ENCODE results near the gene PRR16. TPM values are rescaled to one million over a fixed set of nuclear protein-coding genes. Genes with fewer than 3 reads are reported as not detected.

The PRR16 gene
- total RNA-seq, 3 donors from 2014 or later, result not detected

- ATAC-seq, result no peak
- H3K36me3 Mint-ChIP-seq (ENCODE audit: insufficient read depth), result no peaks in the 10 kb centered on the region
- no peaks in the 10 kb centered on the region for H3K27me3 Mint-ChIP-seq (ENCODE audit: low read depth)
- peaks cover 11% of the 10 kb centered on the region for H3K9me3 Mint-ChIP-seq
- no peaks in the 10 kb centered on the region for H3K4me1 Mint-ChIP-seq (ENCODE audit: low read depth)
- no peak overlapping the region for H3K4me3 Mint-ChIP-seq
- no peak for DNase-seq
Observed at GRCh38 chr5:120604884-120605283, 140.8 kb downstream of the PRR16 start.

GRCh38 chr5:120605325-120606079 lies 141.4 kb downstream of the PRR16 start:
- no peak for ATAC-seq
- Mint-ChIP-seq H3K36me3 (ENCODE audit: insufficient read depth) (no peaks in the 10 kb centered on the region), H3K27me3 (ENCODE audit: low read depth) (no peaks in the 10 kb centered on the region), H3K4me3 (no peak overlapping the region), H3K4me1 (ENCODE audit: low read depth) (no peaks in the 10 kb centered on the region), H3K9me3 (peaks cover 11% of the 10 kb centered on the region)
- no peak for DNase-seq

DNA sequence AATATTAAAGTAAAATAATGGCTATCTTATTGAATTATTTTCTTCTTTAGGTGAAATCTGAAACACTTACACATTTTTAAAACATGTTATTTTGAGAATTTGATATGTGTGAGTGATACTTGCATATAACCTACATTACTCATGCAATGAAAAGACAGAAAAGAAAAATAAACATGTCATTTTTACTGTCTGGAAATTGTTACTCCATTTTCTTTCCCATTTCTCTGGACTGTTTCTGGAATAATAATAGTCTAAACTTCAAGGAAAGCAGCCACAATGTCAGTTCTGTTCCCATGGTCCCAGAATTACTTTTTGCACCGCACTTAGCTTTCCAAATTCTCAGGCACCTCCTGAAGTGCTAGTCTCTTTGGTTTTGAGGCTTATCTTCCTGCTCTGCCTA lies 145.5 kb downstream of the PRR16 start:
- Mint-ChIP-seq H3K9me3 (no peaks in the 10 kb centered on the region), H3K36me3 (ENCODE audit: insufficient read depth) (no peaks in the 10 kb centered on the region), H3K4me1 (ENCODE audit: low read depth) (no peaks in the 10 kb centered on the region), H3K4me3 (no peak overlapping the region), H3K27me3 (ENCODE audit: low read depth) (no peaks in the 10 kb centered on the region)
- DNase-seq (no peak), ATAC-seq (no peak)

- H3K4me1 Mint-ChIP-seq (ENCODE audit: low read depth), result no peaks in the 10 kb centered on the region
- no peak for ATAC-seq
- DNase-seq, result no peak
- H3K36me3 Mint-ChIP-seq (ENCODE audit: insufficient read depth), result no peaks in the 10 kb centered on the region
- no peaks in the 10 kb centered on the region for H3K27me3 Mint-ChIP-seq (ENCODE audit: low read depth)
- no peak overlapping the region for H3K4me3 Mint-ChIP-seq
- no peaks in the 10 kb centered on the region for H3K9me3 Mint-ChIP-seq
Observed at GRCh38 chr5:120610145-120610544, 146.0 kb downstream of the PRR16 start.

GRCh38 chr5:120613729-120614128 lies 149.6 kb downstream of the PRR16 start:
- Mint-ChIP-seq H3K4me3 (no peak overlapping the region), H3K4me1 (ENCODE audit: low read depth) (no peaks in the 10 kb centered on the region), H3K9me3 (peaks cover 2% of the 10 kb centered on the region), H3K27me3 (ENCODE audit: low read depth) (no peaks in the 10 kb centered on the region), H3K36me3 (ENCODE audit: insufficient read depth) (no peaks in the 10 kb centered on the region)
- ATAC-seq, result no peak
- no peak for DNase-seq

GRCh38 chr5:120614531-120615180 lies 150.6 kb downstream of the PRR16 start:
- DNase-seq (no peak), ATAC-seq (no peak)
- Mint-ChIP-seq H3K9me3 (peaks cover 2% of the 10 kb centered on the region), H3K27me3 (ENCODE audit: low read depth) (no peaks in the 10 kb centered on the region), H3K4me1 (ENCODE audit: low read depth) (no peaks in the 10 kb centered on the region), H3K4me3 (no peak overlapping the region), H3K36me3 (ENCODE audit: insufficient read depth) (no peaks in the 10 kb centered on the region)

GRCh38 chr5:120615967-120616645 lies 152.0 kb downstream of the PRR16 start:
- H3K4me1 Mint-ChIP-seq (ENCODE audit: low read depth), result no peaks in the 10 kb centered on the region

DNA sequence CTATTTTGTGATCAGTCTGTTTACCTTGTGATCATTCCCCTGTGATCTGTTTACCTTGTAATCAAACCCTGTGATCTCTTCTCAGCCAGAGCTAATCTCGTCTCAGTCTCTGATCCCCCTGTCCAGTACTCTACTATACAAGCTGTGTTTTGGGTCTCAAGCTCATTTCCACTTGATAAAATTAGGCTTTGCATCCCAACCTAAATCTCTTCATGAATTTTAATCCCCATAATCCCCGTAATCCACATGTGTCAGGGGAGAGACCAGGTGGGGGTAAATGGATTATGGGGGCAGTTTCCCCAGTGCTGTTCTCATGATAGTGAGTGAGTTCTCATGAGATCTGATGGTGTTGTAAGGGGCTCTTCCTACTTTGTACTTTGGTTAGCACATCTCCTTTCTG lies 157.2 kb downstream of the PRR16 start:
- no peak for ATAC-seq
- H3K4me1 Mint-ChIP-seq (ENCODE audit: low read depth), result no peaks in the 10 kb centered on the region
- no peaks in the 10 kb centered on the region for H3K27me3 Mint-ChIP-seq (ENCODE audit: low read depth)
- DNase-seq, result no peak
- no peak overlapping the region for H3K4me3 Mint-ChIP-seq
- H3K9me3 Mint-ChIP-seq, result peaks cover 12% of the 10 kb centered on the region
- H3K36me3 Mint-ChIP-seq (ENCODE audit: insufficient read depth), result peaks cover 1% of the 10 kb centered on the region

More at GRCh38 chr5:120615967-120616645, 152.0 kb downstream of the PRR16 start:
- Mint-ChIP-seq H3K4me3 (no peak overlapping the region), H3K36me3 (ENCODE audit: insufficient read depth) (no peaks in the 10 kb centered on the region), H3K9me3 (peaks cover 2% of the 10 kb centered on the region), H3K27me3 (ENCODE audit: low read depth) (no peaks in the 10 kb centered on the region)
- no peak for DNase-seq
- no peak for ATAC-seq

DNA sequence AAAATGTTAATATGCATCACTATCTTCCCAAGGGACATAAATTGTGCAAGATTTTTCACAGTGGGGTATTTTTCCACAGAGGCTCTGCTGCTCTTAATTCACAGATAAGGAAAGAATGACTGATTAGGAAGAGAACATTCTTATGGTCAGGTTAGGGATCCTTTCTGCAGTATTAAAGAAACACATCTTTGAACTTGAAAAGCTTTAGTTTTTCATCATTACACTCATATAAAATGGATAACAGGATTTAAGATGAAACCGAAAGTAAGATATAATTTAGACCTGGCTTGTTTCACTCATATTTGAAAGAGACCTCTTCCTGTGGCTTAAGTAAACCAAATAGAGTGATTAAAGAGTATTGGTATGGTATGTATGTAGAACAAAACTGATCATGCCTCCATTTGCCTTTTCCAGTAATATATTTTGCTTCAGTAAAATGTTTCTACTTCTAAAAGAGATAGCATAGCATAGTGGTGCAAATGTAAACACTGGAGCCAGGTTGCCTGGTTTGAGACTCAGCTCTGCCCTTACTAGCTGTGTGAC lies 160.0 kb downstream of the PRR16 start:
- no peaks in the 10 kb centered on the region for H3K27me3 Mint-ChIP-seq (ENCODE audit: low read depth)
- peaks cover 10% of the 10 kb centered on the region for H3K9me3 Mint-ChIP-seq
- no peak for ATAC-seq
- H3K36me3 Mint-ChIP-seq (ENCODE audit: insufficient read depth), result peaks cover 1% of the 10 kb centered on the region
- no peaks in the 10 kb centered on the region for H3K4me1 Mint-ChIP-seq (ENCODE audit: low read depth)
- no peak overlapping the region for H3K4me3 Mint-ChIP-seq
- DNase-seq, result no peak

GRCh38 chr5:120628156-120628555 lies 164.1 kb downstream of the PRR16 start:
- DNase-seq (no peak), ATAC-seq (no peak)
- Mint-ChIP-seq H3K36me3 (ENCODE audit: insufficient read depth) (peaks cover 1% of the 10 kb centered on the region), H3K4me1 (ENCODE audit: low read depth) (no peaks in the 10 kb centered on the region), H3K4me3 (no peak overlapping the region), H3K9me3 (peaks cover 11% of the 10 kb centered on the region), H3K27me3 (ENCODE audit: low read depth) (no peaks in the 10 kb centered on the region)

DNA sequence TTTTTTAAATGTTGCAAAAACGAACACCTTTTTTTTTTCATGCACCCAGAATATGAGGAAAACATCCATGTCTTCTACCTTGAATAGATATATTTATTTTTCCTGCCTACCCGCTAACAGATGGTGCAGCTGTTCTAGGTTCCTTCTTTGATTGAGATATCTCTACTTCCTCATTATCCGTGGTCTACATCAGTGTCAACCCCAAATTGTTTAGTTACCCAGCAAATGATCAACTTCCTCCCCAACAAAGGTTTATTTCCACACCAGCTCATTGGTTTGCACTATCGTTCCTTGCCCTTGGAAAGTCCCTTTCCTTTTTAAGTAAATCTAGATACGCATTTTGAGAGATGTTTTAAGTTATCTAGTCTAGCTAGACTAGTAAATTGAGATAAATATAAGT lies 166.4 kb downstream of the PRR16 start:
- DNase-seq (no peak), ATAC-seq (no peak)
- Mint-ChIP-seq H3K36me3 (ENCODE audit: insufficient read depth) (no peaks in the 10 kb centered on the region), H3K4me1 (ENCODE audit: low read depth) (no peaks in the 10 kb centered on the region), H3K27me3 (ENCODE audit: low read depth) (no peaks in the 10 kb centered on the region), H3K9me3 (peaks cover 12% of the 10 kb centered on the region), H3K4me3 (no peak overlapping the region)

DNA sequence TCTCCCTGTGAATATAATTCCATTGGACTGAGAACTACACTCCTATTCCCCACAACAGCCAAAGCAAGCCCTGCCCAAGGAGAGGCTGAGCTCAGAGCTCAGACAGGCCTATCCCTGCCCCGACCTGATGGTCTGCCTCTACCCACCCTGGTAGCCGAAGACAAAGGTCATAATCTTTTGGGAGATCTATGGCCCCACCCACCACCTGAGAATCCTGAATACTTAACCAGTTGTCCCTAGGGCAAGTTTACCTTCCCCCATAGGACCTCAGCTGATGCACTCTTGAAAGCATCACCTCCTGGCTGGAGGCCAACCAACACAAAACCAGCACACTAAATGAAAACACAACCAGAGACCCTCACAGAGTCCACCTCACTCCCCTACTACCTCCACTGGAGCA lies 167.5 kb downstream of the PRR16 start:
- Mint-ChIP-seq H3K4me3 (no peak overlapping the region), H3K36me3 (ENCODE audit: insufficient read depth) (no peaks in the 10 kb centered on the region), H3K4me1 (ENCODE audit: low read depth) (no peaks in the 10 kb centered on the region), H3K27me3 (ENCODE audit: low read depth) (no peaks in the 10 kb centered on the region), H3K9me3 (peaks cover 9% of the 10 kb centered on the region)
- ATAC-seq (no peak), DNase-seq (no peak)

- DNase-seq (no peak), ATAC-seq (no peak)
- Mint-ChIP-seq H3K9me3 (peaks cover 9% of the 10 kb centered on the region), H3K4me1 (ENCODE audit: low read depth) (no peaks in the 10 kb centered on the region), H3K36me3 (ENCODE audit: insufficient read depth) (no peaks in the 10 kb centered on the region), H3K4me3 (no peak overlapping the region), H3K27me3 (ENCODE audit: low read depth) (no peaks in the 10 kb centered on the region)
Observed at GRCh38 chr5:120632430-120632829, 168.3 kb downstream of the PRR16 start.

- no peak for DNase-seq
- H3K27me3 Mint-ChIP-seq (ENCODE audit: low read depth), result no peaks in the 10 kb centered on the region
- peaks cover 5% of the 10 kb centered on the region for H3K9me3 Mint-ChIP-seq
- H3K36me3 Mint-ChIP-seq (ENCODE audit: insufficient read depth), result no peaks in the 10 kb centered on the region
- no peak overlapping the region for H3K4me3 Mint-ChIP-seq
- H3K4me1 Mint-ChIP-seq (ENCODE audit: low read depth), result no peaks in the 10 kb centered on the region
- no peak for ATAC-seq
Observed at GRCh38 chr5:120638449-120638848, 174.3 kb downstream of the PRR16 start.

Data from activated T-cell treated with anti-CD3 and anti-CD28 coated beads, Interleukin-2, amount 50 U/mL, for 4 hours (primary cell).